SK-N-MC (cell line): ENCODE measurements around the gene LRRC27.
"Not testable (repeated sequence)": the region's sequence is repeated elsewhere in the genome, so short reads cannot be mapped to it uniquely, and the experiment has no call there.

ENCODE experiments used
- DNase-seq: peaks from one replicate; pipeline ENCODE4 v3.0.0-alpha.2; 2011; ENCODE audit warnings: low read depth, low spot score
- H3K27ac ChIP-seq: fragments of 200-600 bp; sonication (generic); 2 replicates; pipeline ENCODE4 v1.5.1; 2016; ENCODE audit warnings: mixed run types
- H3K36me3 ChIP-seq: fragments of 200-600 bp; sonication (generic); 2 replicates; pipeline ENCODE4 v1.6.1; 2017; ENCODE audit warnings: antibody characterized with exemption, low read length, mixed read lengths; ENCODE audit not compliant: insufficient read depth
- H3K4me3 ChIP-seq: fragments of 200-600 bp; sonication (generic); 2 replicates; pipeline ENCODE4 v1.5.1; 2016
- H3K9ac ChIP-seq: fragments of 200-600 bp; sonication (generic); 2 replicates; pipeline ENCODE4 v1.8.0; 2017; ENCODE audit warnings: mixed run types, mixed read lengths; ENCODE audit not compliant: insufficient read length
- H3K9me3 ChIP-seq: fragments of 200-600 bp; sonication (generic); 2 replicates; pipeline ENCODE4 v1.6.1; 2017; ENCODE audit warnings: low read depth, mild to moderate bottlenecking, antibody characterized with exemption, low read length, moderate library complexity, mixed read lengths
- EZH2 ChIP-seq: fragments of 200-600 bp; sonication (generic); IDR thresholded peaks from one replicate; pipeline ENCODE4 v1.6.1; 2017; ENCODE audit warnings: antibody characterized with exemption
- FOXP2 ChIP-seq: optimal IDR thresholded peaks from 2 replicates; pipeline ENCODE3; 2011; ENCODE audit warnings: mild to moderate bottlenecking, moderate library complexity; ENCODE audit not compliant: insufficient read depth; ENCODE audit errors: extremely low read length, control extremely low read depth
- POLR2AphosphoS5 ChIP-seq: IDR thresholded peaks from 2 replicates; pipeline ENCODE4 v1.6.1; 2012; ENCODE audit warnings: mild to moderate bottlenecking, low read depth, low read length, borderline replicate concordance

The LRRC27 gene

DNA sequence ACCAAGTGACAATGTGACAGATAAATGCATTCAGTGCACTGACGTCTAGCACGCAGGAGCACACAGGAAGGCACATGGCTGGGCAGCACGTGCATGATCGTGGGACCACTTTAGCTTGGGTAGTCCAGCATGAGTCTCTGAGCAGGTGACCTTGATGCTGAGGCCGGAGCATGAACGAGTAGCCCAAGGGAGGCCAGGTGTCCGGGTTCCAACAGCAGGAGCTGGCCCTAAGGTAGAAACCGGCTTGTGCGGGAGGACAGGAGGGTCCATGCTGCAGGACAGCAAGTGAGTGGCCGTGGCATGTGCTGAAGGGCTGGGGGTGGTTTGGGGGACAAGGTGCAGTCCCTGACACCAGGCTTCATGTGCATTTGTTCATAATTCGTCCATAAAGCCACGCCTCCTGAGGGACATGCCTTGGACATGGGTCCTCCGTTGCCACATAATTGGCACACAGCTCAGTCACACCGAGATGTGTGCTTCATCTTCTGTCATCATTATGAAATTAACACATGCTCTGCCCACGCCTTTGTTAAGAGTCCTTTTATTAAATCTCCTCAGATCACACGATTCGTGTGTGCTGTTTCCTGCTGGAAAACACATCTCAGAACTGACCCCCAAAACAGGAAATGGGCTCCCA is 21.2 kb upstream of the LRRC27 start:
- H3K9me3 ChIP-seq: no peaks in the 10 kb centered on the region
- H3K9ac ChIP-seq: no peak overlapping the region
- no peak overlapping the region for H3K27ac ChIP-seq
- DNase-seq: no peak
- TF ChIP-seq POLR2AphosphoS5 (no peak), FOXP2 (no peak), EZH2 (no peak)
- no peak overlapping the region for H3K4me3 ChIP-seq
- no peaks in the 10 kb centered on the region for H3K36me3 ChIP-seq

DNA sequence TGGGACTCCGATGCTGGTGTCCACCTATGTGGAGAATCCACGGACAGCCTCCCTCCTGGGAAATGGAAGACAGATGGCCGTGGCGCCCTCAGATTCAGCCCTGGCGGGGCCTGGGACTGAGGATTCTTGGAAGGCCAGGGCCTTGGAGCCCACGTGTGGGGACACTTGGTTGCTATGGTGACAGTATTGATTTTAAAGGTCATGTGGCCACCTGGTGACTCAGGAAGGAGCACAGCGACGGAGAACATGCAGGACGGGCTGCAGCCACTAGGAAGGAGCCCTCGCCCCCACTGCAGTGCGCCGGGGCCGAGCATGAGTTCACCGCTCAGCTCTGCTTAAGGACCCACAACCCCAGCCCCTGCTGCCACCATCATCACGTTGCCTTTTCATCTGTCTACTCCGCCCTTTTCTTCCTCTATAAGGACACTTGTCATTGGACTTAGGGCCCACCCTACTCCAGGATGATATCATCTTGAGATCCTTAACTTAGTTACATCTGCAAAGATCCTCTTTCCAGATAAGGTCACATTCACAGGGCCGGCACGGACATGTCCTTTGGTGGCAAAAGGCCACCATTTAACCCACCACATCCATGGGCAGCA is 20.6 kb upstream of the LRRC27 start:
- H3K9me3 ChIP-seq: no peaks in the 10 kb centered on the region
- DNase-seq: no peak
- no peak overlapping the region for H3K27ac ChIP-seq
- H3K9ac ChIP-seq: no peak overlapping the region
- TF ChIP-seq FOXP2 (no peak), EZH2 (no peak), POLR2AphosphoS5 (no peak)
- H3K4me3 ChIP-seq: no peak overlapping the region
- H3K36me3 ChIP-seq: no peaks in the 10 kb centered on the region

- no peak overlapping the region for H3K9ac ChIP-seq
- H3K4me3 ChIP-seq: no peak overlapping the region
- no peak overlapping the region for H3K27ac ChIP-seq
- TF ChIP-seq EZH2 (no peak), POLR2AphosphoS5 (no peak), FOXP2 (no peak)
- DNase-seq: no peak
- no peaks in the 10 kb centered on the region for H3K9me3 ChIP-seq
- H3K36me3 ChIP-seq: no peaks in the 10 kb centered on the region
Observed at GRCh38 chr10:132313305-132313704, 18.7 kb upstream of the LRRC27 start.

DNA sequence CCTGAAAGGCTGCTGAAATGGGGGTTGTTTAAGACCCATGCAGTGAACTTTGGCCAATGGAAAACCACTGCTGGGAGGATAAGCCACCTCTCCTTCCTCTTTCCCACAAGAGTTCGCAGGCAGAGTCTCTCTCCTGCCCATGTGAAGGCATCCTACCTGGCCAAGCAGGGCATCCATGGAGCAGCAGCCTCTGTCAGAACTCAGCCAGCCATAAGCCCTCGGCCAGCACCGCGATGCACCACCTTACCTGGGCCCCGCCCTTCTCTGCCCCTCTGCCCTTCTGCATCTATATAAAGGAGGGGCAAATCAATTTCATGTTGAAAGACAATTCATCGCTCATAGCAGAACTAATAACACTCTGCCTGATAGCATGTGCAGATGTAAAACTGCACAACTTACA is 18.1 kb upstream of the LRRC27 start:
- H3K9me3 ChIP-seq: no peaks in the 10 kb centered on the region
- no peak for DNase-seq
- no peak overlapping the region for H3K9ac ChIP-seq
- no peak overlapping the region for H3K4me3 ChIP-seq
- no peak overlapping the region for H3K27ac ChIP-seq
- H3K36me3 ChIP-seq: no peaks in the 10 kb centered on the region
- TF ChIP-seq EZH2 (no peak), POLR2AphosphoS5 (no peak), FOXP2 (no peak)

- no peaks in the 10 kb centered on the region for H3K36me3 ChIP-seq
- H3K4me3 ChIP-seq: no peak overlapping the region
- H3K9ac ChIP-seq: no peak overlapping the region
- TF ChIP-seq POLR2AphosphoS5: no peak
- TF ChIP-seq EZH2: no peak
- TF ChIP-seq FOXP2: no peak
- no peak for DNase-seq
- H3K9me3 ChIP-seq: no peaks in the 10 kb centered on the region
- no peak overlapping the region for H3K27ac ChIP-seq
Observed at GRCh38 chr10:132314336-132314735, 17.7 kb upstream of the LRRC27 start.

DNA sequence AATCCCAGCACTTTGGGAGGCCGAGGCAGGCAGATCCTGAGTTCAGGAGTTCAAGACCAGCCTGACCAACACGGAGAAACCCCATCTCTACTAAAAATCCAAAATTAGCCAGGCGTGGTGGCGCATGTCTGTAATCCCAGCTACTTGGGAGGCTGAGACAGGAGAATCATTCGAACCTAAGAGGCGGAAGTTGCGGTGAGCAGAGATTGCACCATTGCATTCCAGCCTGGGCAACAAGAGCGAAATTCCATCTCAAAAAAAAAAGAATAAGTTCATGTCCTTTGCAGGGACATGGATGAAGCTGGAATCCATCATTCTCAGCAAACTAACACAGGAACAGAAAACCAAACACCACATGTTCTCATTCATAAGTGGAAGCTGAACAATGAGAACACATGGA is 17.1 kb upstream of the LRRC27 start:
- not testable (repeated sequence) for H3K27ac ChIP-seq, DNase-seq

GRCh38 chr10:132316133-132316532 is 15.9 kb upstream of the LRRC27 start:
- H3K36me3 ChIP-seq: no peaks in the 10 kb centered on the region
- H3K9me3 ChIP-seq: no peaks in the 10 kb centered on the region
- no peak overlapping the region for H3K4me3 ChIP-seq
- H3K27ac ChIP-seq: no peak overlapping the region
- no peak overlapping the region for H3K9ac ChIP-seq
- DNase-seq: no peak
- TF ChIP-seq FOXP2: no peak
- TF ChIP-seq EZH2: no peak
- no peak for TF ChIP-seq POLR2AphosphoS5

More for the DNA sequence above, 17.1 kb upstream of the LRRC27 start:
- H3K9ac ChIP-seq, H3K4me3 ChIP-seq, H3K9me3 ChIP-seq, H3K36me3 ChIP-seq: not testable (repeated sequence)

- H3K9ac ChIP-seq, H3K27ac ChIP-seq, H3K36me3 ChIP-seq, H3K4me3 ChIP-seq, H3K9me3 ChIP-seq, DNase-seq: not testable (repeated sequence)
Observed at GRCh38 chr10:132317477-132317876, 14.5 kb upstream of the LRRC27 start.

DNA sequence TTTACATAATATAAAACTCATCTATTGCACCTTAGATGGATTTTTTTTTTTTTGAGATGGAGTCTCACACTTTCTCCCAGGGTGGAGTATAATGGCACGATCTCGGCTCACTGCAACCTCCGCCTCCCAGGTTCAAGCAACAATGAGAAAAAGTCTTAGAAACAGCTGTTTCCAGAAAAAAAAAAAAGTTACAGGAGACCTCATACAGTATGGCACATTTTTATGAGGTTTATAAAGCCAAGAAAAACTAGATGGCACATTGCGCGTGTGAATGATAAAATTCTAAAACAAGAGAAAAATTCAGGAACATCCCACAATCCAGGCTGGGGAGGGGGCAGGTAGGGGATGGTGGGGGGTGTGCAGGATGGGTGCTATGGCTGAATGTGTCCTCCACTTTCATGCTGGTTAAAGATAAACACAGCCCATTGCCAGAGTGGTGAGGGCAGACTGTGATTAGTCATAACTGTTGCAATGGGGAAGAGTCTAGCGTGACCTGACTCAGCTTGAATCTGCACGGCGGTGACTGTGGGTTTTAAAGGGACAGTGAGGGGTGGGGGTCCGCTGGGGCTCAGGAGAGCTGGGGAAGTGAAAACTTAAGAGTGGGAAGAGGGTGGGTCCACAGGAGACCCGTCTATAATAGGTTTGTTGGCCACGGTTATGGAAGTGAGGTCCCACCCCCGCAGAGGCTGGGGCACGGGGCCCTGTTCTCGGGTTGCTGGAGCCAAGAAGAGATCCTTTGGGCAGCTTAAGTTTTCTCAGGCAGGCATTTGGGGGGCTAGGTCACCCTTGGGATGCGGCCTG is 11.9 kb upstream of the LRRC27 start:
- Histone ChIP-seq H3K4me3 (no peak overlapping the region), H3K36me3 (no peaks in the 10 kb centered on the region), H3K9me3 (no peaks in the 10 kb centered on the region), H3K27ac (no peak overlapping the region), H3K9ac (no peak overlapping the region)
- no peak for DNase-seq
- TF ChIP-seq FOXP2 (no peak), EZH2 (no peak), POLR2AphosphoS5 (no peak)
